ENCODE measurements around the gene ZXDB.
"Not testable (repeated sequence)": the region's sequence is repeated elsewhere in the genome, so short reads cannot be mapped to it uniquely, and the experiment has no call there.

DNA sequence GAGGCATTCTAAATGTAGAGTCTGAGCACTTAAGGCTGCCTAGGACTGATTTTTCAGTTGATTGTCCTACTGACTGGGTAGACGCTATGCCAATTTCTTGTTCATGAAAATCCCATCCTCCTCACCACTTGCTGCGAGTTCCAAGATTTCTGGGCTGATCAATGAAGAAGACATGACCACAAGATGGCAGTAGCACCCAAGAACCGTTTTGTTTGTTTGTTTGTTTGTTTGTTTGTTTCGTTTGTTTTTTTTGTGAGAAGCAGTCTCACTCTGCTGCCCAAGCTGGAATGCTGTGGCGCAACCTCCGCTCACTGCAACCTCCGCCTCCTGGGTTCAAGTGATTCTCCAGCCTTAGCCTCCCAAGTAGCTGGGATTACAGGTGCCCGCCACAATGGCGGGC lies 8.9 kb upstream of the ZXDB start:
- not testable (repeated sequence) for TF ChIP-seq POLR2AphosphoS5, POLR2A (IDR thresholded peaks at IDR 0.05)
